Activated T-cell treated with anti-CD3 and anti-CD28 coated beads, Interleukin-2, amount 50 U/mL, for 72 hours (primary cell): Measurements from ENCODE around the gene RHBDL2. TPM values are rescaled to one million over a fixed set of nuclear protein-coding genes. Genes with fewer than 3 reads are reported as not detected.

ENCODE experiments used
- ATAC-seq, 2 donors: fragments of 150-1000 bp; cut with Tn5 transposase; replicated peaks in 1 of 2; 2 replicates each; pipeline ENCODE4 v1.10.0; 2021; ENCODE audit warnings: moderate library complexity in 2 of 2, mild to moderate bottlenecking in 1 of 2
- DNase-seq, 2 donors: peaks; one replicate each; pipeline ENCODE4 v3.0.0; 2021 to 2022; ENCODE audit warnings: mixed read lengths in 1 of 2
- H3K27ac Mint-ChIP-seq: one replicate; pipeline ENCODE4 v1.8.0; 2022; ENCODE audit warnings: mild to moderate bottlenecking, moderate library complexity, mixed read lengths
- H3K27me3 Mint-ChIP-seq: one replicate; pipeline ENCODE4 v1.8.0; 2022; ENCODE audit warnings: low read depth, mixed read lengths
- H3K36me3 Mint-ChIP-seq, 2 donors: one replicate each; pipeline ENCODE4 v1.8.0; 2022; ENCODE audit warnings: mixed read lengths in 2 of 2, mild to moderate bottlenecking in 1 of 2; ENCODE audit not compliant: insufficient read depth in 2 of 2
- H3K4me1 Mint-ChIP-seq: one replicate; pipeline ENCODE4 v1.8.0; 2022; ENCODE audit warnings: low read depth, mixed read lengths
- H3K4me3 Mint-ChIP-seq, 2 donors: one replicate each; pipeline ENCODE4 v1.8.0; 2022; ENCODE audit warnings: mild to moderate bottlenecking in 2 of 2, mixed read lengths in 2 of 2, moderate library complexity in 2 of 2
- H3K9me3 Mint-ChIP-seq, 2 donors: one replicate each; pipeline ENCODE4 v1.8.0; 2022; ENCODE audit warnings: mixed read lengths in 2 of 2
- total RNA-seq, 2 donors: library from RNA; stranded (reverse); gene quantifications; one replicate each; pipeline ENCODE4 v1.2.3, GENCODE V29; 2022

Gene RHBDL2
- total RNA-seq, 2 donors from 2014 or later = not detected

DNA sequence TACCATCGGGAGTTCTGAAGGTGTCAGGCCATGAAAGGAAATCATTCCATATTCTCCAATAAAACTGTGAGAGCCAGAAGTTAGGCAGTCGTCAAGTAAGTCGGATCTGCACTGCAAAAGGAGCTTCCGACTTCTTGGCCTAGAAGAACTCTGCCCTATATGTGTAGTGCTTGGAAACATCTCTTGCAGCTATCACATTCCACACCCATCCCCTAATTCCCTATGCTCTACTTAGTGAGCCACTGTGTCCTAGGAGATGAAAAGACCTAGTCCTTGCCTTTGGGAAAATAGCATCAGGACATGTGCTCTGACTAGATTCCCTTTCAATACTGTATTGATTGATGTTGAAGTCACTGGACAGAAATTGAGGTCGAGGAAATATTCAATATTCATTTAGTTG is 52.0 kb downstream of the RHBDL2 start:
- H3K9me3 Mint-ChIP-seq = no peaks in the 10 kb centered on the region
- H3K4me1 Mint-ChIP-seq = no peaks in the 10 kb centered on the region
- no peak overlapping the region for H3K4me3 Mint-ChIP-seq
- H3K27ac Mint-ChIP-seq = no peak overlapping the region
- ATAC-seq (no peak), DNase-seq (no peak)
- no peaks in the 10 kb centered on the region for H3K36me3 Mint-ChIP-seq
- H3K27me3 Mint-ChIP-seq = no peaks in the 10 kb centered on the region

DNA sequence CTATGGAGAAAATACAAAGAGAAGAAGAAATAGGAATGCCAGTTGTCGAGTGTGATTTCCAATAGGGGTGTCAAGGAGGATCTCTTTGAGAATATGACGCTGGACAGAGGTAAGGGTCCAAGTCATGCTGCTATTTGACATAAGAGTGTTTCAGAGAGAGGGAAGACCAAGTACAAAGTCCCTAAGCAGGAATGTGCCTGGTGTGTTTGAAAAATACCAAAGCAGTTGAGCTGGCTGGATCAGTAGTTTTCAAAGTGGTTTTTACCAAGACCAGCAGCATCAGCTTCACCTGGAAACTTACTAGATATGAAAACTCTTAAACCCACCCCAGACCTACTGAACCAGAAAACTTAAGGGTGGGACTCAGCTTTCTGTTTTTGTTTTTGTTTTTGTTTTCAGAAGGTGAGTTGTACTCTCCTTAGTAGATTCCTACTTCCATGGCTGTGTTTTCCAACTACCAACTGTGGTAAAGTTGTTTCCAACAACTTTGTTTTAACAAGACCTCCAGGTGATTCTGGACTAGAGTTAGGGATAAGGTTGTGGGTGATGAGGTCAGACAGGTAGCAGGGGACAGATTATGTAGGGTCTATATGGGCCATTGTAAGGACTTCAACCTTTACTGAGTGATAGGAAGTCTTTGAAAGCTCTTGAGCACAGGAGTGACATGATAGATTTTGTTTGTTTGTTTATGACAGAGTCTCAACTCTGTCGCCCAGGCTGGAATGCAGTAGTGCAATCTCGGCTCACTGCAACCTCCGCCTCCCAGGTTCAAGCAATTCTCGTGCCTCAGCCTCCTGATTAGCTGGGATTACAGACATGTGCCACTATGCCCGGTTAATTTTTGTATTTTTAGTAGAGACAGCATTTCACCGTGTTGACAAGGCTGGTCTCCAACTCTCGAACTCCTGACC is 53.0 kb downstream of the RHBDL2 start:
- Mint-ChIP-seq H3K4me1 (no peaks in the 10 kb centered on the region), H3K27ac (no peak overlapping the region), H3K27me3 (no peaks in the 10 kb centered on the region), H3K36me3 (no peaks in the 10 kb centered on the region), H3K4me3 (no peak overlapping the region), H3K9me3 (no peaks in the 10 kb centered on the region)
- DNase-seq (no peak), ATAC-seq (no peak)

DNA sequence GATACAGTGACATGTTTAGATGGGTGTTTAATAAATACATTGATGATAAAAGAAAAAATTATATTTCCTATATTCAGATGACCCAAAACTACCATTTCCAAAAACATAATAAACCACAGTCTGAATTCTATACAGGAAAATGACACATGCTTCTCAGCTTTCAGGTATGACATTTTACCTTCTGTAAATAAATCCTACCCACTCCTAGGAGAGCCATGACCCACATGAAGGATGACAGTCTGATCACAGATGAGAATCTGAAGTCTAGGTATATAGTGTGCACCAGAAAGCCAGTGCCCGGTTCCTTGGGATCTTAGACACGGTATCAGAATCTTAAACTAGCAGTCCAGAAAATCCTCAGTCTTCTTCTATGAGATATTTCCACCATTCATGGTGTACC is 56.5 kb downstream of the RHBDL2 start:
- Mint-ChIP-seq H3K9me3 (no peaks in the 10 kb centered on the region), H3K27me3 (no peaks in the 10 kb centered on the region), H3K27ac (no peak overlapping the region), H3K4me3 (no peak overlapping the region), H3K4me1 (no peaks in the 10 kb centered on the region), H3K36me3 (no peaks in the 10 kb centered on the region)
- no peak for ATAC-seq
- no peak for DNase-seq

DNA sequence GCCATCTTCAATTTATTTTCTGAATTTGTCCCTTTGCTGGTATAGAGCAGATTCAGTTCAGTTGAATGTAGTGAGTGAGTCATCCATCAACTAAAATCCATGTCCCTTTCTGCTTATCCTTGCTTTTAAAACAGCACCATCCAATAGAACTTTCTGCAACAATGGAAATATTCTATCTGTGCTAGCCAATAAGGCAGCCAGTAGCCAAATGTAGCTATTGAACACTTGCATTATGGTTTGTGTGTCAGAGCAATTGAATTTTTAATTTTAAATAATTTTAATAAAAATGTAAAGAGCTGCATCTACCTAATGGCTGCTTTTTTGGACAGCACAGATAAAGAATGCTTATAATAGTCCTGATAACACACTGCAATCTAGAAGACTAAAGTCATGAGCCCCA is 60.1 kb downstream of the RHBDL2 start, which contains the start of gene GJA9:
TSS of gene GJA9 (minus strand) at position 101 of the 400 bp plus-strand sequence. CDS start 5,489 bp downstream, outside the sequence.
- DNase-seq = no peak
- H3K4me1 Mint-ChIP-seq = no peaks in the 10 kb centered on the region

DNA sequence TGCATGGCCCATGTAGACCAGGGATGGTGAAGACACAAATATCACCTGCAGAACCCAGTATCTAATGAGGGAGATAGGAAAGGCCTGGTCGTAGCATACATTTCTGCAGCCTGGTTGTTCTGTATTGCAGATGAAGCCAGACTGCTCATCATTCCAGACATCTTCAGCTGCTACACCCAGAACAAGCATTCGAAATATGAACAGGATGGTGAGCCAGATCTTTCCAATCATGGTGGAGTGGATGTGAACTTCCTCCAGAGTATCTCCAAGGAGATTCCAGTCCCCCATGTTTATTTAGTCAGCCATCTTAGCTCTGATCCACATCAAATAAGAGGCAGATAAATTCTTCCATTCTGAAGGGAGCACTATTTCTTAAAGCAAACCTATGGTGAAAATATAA is 65.8 kb downstream of the RHBDL2 start:
- Mint-ChIP-seq H3K27me3 (no peaks in the 10 kb centered on the region), H3K4me3 (no peak overlapping the region), H3K4me1 (peaks cover 32% of the 10 kb centered on the region), H3K36me3 (no peaks in the 10 kb centered on the region), H3K9me3 (no peaks in the 10 kb centered on the region), H3K27ac (no peak overlapping the region)
- ATAC-seq (no peak), DNase-seq (no peak)

More for the DNA sequence above, 60.1 kb downstream of the RHBDL2 start, which contains the start of gene GJA9:
- no peak for ATAC-seq
- no peak within 1 kb of the TSS for H3K4me3 Mint-ChIP-seq
- H3K27me3 Mint-ChIP-seq = no peaks in the 10 kb centered on the region
- no peaks in the 10 kb centered on the region for H3K36me3 Mint-ChIP-seq
- no peak within 1 kb of the TSS for H3K27ac Mint-ChIP-seq
- H3K9me3 Mint-ChIP-seq = no peaks in the 10 kb centered on the region

DNA sequence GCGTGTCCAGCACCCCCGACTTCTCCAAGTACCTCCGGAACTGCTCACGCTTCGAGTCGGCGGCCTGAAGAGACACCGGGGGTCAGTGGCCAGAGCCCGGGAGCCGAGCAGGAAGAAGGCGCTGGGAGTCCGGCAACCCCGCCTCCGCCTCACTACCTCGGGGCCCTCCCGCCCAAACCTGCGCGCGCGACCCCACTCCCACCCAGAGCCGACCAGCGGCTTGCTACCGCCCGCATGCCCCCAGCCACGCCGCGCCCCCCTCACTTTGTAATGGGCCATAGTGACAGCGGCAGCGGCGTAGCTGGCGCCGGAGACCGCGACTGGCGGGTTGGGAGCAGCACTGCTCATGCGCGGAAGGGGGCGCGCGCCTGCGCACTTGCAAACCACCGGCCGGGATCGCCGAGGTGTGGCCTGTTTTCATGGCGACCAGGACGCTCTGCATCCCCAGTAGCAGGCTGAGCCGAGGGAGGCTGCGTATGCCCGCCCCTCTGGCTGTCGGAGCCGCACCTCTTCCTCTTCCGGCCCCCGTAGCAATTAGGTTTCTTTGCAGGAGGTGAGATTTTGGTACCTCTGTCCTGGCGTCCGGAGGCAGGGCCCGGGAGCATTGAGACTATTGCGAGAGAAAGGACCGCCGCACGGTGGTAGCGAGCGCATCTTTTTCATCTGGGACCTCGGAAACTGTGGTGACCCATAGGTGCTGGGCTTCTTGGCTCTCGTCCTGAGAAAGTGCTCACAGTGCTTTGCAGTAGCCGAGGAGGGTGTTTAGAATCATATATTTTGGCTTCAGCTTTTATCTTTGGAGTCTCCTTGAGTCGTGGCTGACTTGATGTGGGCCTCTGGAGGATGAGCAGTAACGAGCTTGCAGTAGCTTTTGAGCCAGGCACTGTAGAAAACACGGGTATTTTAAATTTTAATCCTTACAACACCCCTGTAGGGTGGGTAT is 68.3 kb downstream of the RHBDL2 start, which contains the start of gene MYCBP:
TSS of gene MYCBP (minus strand) at position 322 of the 943 bp plus-strand sequence. CDS start at position 279, 43 bp downstream.
- peak; percentile 97 to 98 for DNase-seq
- Mint-ChIP-seq H3K4me1 (peaks cover 32% of the 10 kb centered on the region), H3K4me3 (peak within 1 kb of the TSS; percentile 85 to 95), H3K36me3 (peaks cover 0 to 1% of the 10 kb centered on the region in 2 donors), H3K27ac (peak within 1 kb of the TSS; percentile 94), H3K27me3 (no peaks in the 10 kb centered on the region), H3K9me3 (no peaks in the 10 kb centered on the region)
- peak; percentile 99 to 100 for ATAC-seq

DNA sequence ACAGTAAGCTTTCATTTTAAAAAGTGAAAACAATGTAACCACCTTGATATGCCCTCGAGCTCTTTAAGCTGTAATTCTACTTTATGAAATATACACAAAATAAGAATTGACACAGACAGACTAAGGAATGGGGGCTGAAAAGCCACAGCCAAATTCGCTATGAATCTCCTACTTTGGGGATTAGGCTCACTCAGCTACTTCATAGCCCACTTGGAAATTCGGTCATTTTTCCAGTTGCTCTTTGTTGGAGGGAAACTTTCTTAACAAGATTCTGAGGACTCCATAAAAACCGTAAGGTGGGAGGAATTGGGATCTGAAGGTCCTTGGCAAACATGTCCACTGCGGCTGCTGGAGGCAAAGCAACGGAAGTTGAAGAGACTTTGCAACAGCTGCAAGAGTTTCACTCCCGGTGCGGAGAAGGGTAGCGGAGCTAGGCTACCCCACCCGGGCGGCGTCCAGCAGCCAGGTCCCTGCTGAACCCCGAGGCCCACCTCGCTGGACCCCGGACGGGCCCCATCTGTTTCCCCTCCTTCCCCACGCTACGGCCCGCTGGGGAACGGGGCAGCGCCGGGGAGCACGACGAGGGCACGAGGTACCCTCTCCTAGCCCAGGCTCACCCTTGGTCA is 69.1 kb downstream of the RHBDL2 start:
- ATAC-seq = peak; percentile 32 to 42
- Mint-ChIP-seq H3K27ac (peak overlapping the region; percentile 14), H3K4me1 (peaks cover 32% of the 10 kb centered on the region), H3K27me3 (no peaks in the 10 kb centered on the region), H3K4me3 (peak overlapping the region; percentile 85 to 95), H3K36me3 (peaks cover 0 to 3% of the 10 kb centered on the region in 2 donors), H3K9me3 (no peaks in the 10 kb centered on the region)
- peak; percentile 50 to 59 for DNase-seq

DNA sequence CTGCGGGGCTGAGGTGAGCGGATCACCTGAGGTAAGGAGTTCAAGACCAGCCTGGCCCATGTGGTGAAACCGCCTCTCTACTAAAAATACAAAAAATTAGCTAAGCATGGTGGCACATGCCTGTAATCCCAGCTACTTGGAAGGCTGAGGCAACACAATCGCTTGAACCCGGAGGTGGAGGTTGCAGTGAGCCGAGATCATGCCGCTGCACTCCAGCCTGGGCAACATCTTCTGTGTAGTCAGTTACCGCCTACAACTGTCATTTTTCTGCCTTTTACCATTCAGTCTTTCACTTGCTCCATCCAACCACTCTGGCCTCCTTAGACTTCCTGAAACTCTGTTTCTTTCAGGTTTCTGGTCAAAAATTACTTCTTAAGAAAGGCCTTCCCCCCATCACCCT is 70.6 kb downstream of the RHBDL2 start:
- Mint-ChIP-seq H3K27me3 (no peaks in the 10 kb centered on the region), H3K27ac (peak overlapping the region; percentile 14), H3K4me3 (peak overlapping the region; percentile 85 to 95), H3K9me3 (no peaks in the 10 kb centered on the region), H3K36me3 (peaks cover 2 to 3% of the 10 kb centered on the region in 2 donors), H3K4me1 (peaks cover 32% of the 10 kb centered on the region)
- DNase-seq = no peak
- ATAC-seq = no peak

DNA sequence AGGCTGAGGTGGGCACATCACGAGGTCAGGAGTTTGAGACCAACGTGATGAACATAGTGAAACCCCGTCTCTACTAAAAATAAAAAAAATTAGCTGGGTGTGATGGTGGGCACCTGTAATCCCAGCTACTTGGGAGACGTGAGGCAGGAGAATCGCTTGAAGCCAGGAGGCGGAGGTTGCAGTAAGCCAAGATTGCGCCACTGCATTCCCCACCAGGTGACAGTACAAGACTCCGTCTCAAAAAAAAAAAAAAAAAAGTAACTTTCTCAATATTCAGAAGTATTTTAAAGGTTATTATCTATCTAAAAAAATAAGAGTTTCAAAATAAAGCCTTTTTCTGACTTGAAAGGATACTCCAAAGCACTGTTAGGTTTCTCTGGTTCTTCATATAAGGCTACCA is 74.4 kb downstream of the RHBDL2 start:
- Mint-ChIP-seq H3K27me3 (no peaks in the 10 kb centered on the region), H3K36me3 (peaks cover 2 to 3% of the 10 kb centered on the region in 2 donors), H3K4me1 (peaks cover 20% of the 10 kb centered on the region), H3K9me3 (no peaks in the 10 kb centered on the region), H3K4me3 (no peak overlapping the region), H3K27ac (no peak overlapping the region)
- ATAC-seq (no peak), DNase-seq (no peak)

DNA sequence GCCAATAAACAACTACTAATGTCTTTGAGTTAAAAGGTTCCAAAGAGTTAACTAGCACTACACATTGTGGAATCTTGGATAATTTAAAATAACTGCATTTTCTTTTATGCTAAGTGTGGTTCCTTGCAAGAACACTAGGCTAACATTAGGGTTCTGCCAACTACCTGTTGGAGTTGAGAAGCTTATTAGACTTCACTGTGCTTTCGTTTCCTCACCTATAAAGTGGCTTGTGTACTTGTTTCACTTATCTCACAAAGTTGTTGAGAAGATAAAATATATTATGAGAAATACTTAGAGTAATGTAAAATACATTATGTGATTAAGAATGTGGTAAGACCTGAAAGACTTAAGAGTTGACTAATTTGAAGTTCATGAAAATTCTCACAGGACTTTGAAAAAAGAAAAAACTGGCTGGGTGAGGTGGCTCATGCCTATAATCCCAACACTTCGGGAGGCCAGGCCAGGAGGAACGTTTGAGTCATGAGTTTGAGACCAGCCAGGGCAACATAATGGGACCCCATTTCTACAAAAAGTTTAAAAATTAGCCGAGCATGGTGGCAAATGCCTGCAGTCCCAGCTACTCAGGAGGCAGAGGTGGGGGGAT is 76.4 kb downstream of the RHBDL2 start:
- ATAC-seq (no peak), DNase-seq (no peak)
- no peaks in the 10 kb centered on the region for H3K27me3 Mint-ChIP-seq
- H3K36me3 Mint-ChIP-seq = peaks cover 2 to 3% of the 10 kb centered on the region in 2 donors
- H3K9me3 Mint-ChIP-seq = no peaks in the 10 kb centered on the region
- H3K4me1 Mint-ChIP-seq = peaks cover 21% of the 10 kb centered on the region
- no peak overlapping the region for H3K4me3 Mint-ChIP-seq
- H3K27ac Mint-ChIP-seq = peak overlapping the region; percentile 55

DNA sequence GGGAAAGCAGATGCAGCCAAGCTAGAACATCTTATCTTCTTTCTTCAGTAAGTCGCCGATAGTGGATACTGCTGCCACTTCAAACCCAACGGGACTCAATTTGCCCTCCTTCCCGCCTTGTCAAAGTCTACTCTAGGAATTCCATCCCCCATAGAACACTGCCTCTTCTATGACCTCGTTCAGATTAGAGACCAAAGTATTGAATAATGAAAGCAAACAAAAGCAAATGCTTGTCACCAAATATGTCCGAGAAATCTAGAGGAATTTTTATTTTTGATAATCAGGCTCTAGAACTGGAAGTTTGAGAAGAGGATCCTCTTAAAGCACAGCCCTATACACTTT is 81.2 kb downstream of the RHBDL2 start:
- H3K9me3 Mint-ChIP-seq = no peaks in the 10 kb centered on the region
- ATAC-seq = no peak
- peak overlapping the region; percentile 96 to 98 for H3K4me3 Mint-ChIP-seq
- H3K27me3 Mint-ChIP-seq = no peaks in the 10 kb centered on the region
- peaks cover 43% of the 10 kb centered on the region for H3K4me1 Mint-ChIP-seq
- H3K27ac Mint-ChIP-seq = peak overlapping the region; percentile 87
- H3K36me3 Mint-ChIP-seq = peaks cover 6 to 8% of the 10 kb centered on the region in 2 donors
- no peak for DNase-seq
